DND-41 (cell line): Measurements from ENCODE around the gene CHD1.

Experiments
- EZH2 ChIP-seq: IDR thresholded peaks from 3 replicates; pipeline ENCODE4 v1.6.1; 2012; ENCODE audit warnings: borderline replicate concordance, low read depth, mild to moderate bottlenecking, moderate library complexity, low read length, inconsistent platforms; ENCODE audit not compliant: severe bottlenecking
- TF ChIP-seq, protein P1 (sequence below): IDR thresholded peaks from 2 replicates; pipeline ENCODE4 v1.5.1; 2012; ENCODE audit warnings: borderline replicate concordance, low read length, moderate library complexity, mild to moderate bottlenecking; ENCODE audit not compliant: poor library complexity, severe bottlenecking; ENCODE audit errors: extremely low read depth

DNA sequence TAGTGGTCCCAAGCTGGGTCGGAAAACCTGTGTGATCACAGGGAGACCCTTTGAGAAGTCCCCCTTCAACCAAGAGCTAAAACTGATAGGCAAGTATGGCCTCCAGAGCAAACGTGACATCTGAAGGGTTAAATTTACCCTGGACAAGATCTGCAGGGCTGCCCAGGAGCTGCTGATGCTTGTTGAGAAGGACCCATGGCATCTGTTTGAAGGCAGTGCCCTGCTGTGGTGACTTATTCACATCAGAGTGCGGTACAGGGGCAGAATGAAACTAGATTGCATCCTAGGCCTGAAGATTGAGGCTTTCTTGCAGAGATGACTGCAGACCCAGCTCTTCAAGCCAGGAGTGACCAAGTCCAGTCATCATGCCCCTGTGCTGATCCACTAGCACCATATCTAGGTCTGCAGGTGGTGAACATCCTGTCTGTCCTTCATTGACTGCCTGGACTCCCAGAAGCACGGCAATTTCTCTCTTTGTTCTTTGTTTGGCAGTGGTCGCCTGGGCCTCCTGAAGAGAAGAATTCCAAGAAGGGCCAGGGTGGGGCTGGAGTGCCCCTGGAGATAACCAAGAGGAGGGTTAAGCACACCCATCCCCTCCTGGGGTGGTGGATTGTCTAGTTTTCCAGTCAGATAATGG, 25.7 kb upstream of the CHD1 start:
- TF ChIP-seq, protein P1, sequence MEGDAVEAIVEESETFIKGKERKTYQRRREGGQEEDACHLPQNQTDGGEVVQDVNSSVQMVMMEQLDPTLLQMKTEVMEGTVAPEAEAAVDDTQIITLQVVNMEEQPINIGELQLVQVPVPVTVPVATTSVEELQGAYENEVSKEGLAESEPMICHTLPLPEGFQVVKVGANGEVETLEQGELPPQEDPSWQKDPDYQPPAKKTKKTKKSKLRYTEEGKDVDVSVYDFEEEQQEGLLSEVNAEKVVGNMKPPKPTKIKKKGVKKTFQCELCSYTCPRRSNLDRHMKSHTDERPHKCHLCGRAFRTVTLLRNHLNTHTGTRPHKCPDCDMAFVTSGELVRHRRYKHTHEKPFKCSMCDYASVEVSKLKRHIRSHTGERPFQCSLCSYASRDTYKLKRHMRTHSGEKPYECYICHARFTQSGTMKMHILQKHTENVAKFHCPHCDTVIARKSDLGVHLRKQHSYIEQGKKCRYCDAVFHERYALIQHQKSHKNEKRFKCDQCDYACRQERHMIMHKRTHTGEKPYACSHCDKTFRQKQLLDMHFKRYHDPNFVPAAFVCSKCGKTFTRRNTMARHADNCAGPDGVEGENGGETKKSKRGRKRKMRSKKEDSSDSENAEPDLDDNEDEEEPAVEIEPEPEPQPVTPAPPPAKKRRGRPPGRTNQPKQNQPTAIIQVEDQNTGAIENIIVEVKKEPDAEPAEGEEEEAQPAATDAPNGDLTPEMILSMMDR = no peak
- TF ChIP-seq EZH2 = no peak
